Right hindlimb (tissue), 1 donor: ENCODE measurements around the gene PDK1.

Experiments used
- DNase-seq: peaks from one replicate; pipeline ENCODE4 v3.0.0-alpha.2; 2018

The PDK1 gene

DNA sequence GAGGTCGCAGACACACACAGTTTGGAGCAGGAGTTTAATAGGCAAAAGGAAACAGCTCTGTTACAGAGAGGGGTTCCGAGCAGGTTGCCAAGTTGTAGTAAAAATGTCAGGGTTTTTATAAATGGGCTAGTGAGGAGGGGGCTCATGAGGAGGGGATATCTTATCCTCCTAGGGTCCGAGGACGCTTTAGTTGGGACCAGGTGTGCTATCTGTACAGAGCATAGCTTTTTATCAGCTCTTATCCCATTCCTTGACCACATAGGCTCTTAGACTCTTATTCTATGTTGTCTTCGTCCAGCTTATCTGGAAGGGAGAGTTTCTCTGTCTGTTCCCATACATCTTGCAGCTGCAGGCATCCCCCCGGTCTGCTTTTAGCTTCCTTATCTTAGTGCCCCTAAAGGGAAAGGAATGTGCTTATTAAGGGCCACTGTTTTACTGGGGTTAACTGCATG, 44.7 kb downstream of the PDK1 start:
- no peak for DNase-seq

DNA sequence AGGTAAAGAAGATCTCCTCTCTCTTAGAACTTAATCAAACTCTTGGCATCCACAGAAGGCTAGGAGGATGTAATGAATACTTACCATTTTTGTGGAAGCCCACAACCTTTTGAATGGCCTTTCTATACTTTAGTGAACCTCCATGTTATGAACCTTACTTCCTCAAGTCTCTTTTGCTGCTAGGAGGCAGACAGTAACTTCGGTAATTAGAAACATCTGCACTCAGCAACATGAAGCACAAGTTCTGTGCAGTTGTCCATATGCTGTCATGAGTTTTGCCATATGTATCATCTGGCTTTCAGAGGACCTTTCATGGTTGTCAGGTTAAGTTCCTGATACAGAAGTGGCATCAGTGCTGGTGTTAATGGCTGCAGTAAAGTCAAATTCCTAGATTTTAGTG, 50.4 kb downstream of the PDK1 start:
- DNase-seq: no peak

DNA sequence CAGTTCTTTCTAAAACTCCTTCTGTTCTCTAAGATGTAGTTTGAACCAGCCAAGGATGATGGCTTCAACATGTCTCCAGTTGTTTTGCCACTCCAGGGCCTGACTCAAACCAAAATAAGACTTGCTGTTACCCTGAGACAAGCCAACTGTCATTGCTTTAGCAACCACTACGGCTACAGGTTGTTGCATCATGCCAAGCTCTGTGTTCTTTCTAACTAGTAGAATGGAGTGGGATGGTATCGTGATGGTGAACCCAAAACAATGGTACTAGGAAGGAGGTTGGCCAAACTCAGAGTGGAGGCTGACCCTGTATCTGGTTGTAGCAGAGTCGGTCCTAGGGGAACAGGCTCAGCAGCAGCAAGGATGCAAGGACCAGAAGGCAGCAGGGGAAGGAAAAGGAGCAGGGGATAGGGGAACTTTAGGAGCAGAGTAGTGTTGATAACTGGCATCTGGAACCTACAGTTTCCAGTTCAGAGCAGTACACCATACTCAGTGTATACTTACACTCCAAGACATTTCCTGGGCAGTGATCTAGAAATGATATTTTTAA, 51.6 kb downstream of the PDK1 start:
- DNase-seq: no peak

DNA sequence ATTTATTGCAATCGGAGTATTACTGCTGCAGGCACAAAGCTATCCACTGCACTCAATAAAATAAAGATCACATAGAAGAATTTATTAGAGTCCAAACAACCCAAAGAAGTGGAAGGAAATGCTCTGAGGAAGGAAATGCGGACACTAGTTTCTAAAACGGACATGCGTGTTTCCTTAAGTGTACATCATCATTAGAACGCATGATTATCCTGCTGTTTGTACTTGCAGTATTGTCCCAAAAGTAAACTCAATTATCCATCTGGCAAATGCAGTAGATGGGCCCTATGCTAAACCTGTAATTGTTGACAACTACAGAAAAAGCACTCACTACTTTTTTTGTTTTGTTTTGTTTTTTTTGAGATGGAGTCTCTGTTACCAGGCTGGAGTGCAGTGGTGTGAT, 53.6 kb downstream of the PDK1 start:
- no peak for DNase-seq

DNA sequence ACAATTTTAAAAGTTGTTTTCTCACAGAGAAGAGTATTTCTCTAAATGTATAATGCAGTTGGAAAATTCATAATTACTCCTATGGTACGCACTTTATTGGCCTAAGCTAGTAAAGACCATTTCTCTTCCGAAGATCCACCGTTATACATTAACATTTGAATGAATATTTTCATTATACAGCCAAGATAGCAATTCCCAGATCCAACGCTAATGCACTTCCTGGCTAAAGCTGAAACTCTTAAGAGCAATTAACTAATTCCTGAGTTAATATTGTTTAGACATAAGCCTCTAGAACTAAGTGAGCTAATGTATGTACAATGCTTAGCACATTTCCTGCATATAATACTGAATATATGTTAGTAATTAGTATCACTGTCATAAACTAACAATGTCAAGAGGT, 56.2 kb downstream of the PDK1 start:
- no peak for DNase-seq

DNA sequence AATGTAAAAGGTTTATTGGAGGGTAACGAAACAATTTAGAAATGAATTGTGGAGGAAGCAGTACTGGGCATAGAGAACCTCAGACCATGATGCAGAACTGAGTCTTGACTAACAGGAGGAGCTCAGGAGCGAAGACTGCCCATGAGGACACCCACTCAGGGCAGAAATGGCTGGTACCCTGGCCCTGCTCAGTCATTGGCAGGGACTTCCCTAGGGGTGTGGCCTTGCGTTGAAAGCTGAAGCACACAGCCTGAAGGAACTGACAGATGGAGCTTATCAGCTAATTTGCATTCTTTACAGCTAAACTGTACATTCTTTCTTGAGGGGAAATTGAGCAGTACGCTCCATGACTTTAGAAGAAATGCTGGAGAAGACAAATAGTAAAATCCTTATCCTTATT, 57.1 kb downstream of the PDK1 start:
- DNase-seq: no peak

DNA sequence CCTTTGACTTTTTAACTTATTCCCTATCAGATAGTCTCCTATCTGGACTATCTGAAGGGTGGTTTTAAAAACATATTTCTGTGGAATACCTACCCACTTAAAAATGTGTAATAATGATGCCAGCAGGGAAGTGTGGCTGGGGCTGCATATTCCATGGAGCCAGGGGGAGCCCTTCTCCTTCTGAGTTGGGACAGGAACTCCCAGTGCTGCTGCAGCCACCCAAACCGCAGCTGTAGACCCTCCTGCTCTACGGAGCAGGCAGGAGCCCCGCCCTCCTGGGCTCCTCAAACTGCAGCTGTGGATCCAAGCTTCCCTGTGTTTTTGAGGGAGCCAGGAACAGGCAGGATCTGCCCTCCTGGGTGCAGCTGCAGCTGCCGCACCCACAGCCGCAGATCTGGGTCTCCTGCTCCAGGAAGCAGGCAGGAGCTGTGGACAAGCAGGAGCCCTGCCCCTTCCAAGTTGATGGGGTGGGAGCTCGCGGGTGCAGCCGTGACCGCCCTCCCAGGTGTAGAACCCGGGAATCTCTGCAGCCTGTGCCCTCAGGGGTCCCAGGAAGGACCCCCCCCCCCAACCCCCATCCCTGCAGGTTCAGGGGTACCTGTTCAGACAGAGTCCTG, 57.8 kb downstream of the PDK1 start:
- DNase-seq: no peak

DNA sequence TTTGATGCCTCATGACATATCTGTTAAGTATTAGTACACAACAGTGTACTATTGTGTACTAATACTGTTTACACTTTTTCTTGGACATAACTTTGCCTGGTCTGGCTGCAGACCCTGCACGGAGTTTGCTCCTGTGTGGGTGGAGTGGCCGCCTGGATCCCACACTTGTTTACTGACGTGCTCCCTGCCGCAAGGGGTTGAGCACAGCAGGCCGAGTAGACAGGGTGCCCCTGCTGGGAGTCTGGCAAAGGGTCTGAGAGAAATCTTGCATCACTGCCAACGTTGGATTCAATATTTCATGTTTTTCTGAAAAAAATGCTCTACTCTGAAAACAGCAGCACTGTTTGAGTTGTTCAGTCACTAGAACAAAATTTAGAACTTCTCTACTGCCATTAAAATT, 59.0 kb downstream of the PDK1 start:
- DNase-seq: no peak

DNA sequence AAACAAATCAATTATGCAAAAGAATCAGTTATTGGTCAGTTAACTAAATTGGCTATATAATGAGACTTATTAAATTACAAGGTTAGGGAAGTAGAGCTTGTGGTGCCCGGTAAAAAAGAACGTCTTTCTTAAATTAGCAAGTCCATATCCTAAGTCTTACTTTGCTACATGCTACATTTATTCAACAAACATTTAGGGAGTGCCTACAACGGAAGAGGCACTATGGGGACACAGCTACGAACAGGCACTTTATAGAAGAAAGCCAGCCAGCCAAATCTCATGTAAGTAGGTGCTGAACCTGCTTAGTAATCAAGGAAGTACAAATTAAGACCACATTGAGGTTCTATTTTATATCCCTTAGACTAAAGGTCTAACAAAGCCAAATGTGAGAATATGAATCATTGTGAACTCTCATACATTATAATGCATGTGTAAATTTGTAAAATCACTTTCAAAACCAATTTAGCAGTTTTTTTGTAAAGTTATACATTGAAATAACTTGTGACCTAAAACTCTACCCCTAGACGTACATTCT, 59.9 kb downstream of the PDK1 start:
- no peak for DNase-seq

DNA sequence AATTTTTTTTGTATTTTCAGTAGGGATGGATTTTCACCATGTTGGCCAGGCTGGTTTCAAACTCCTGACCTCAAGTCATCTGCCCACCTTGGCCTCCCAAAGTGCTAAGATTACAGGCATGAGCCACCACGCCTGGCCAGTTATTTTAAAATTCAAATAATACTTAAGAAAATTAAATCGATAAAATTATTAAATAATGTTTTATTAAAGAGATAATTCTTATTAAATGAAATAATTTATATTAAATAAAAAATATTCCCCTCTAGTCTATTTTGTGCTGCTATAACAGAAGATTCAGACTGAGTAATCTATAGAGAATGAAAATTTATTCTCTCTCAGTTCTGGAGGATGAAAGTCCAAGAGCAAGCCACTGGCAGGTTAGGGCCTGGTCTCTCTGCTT, 61.2 kb downstream of the PDK1 start:
- no peak for DNase-seq

DNA sequence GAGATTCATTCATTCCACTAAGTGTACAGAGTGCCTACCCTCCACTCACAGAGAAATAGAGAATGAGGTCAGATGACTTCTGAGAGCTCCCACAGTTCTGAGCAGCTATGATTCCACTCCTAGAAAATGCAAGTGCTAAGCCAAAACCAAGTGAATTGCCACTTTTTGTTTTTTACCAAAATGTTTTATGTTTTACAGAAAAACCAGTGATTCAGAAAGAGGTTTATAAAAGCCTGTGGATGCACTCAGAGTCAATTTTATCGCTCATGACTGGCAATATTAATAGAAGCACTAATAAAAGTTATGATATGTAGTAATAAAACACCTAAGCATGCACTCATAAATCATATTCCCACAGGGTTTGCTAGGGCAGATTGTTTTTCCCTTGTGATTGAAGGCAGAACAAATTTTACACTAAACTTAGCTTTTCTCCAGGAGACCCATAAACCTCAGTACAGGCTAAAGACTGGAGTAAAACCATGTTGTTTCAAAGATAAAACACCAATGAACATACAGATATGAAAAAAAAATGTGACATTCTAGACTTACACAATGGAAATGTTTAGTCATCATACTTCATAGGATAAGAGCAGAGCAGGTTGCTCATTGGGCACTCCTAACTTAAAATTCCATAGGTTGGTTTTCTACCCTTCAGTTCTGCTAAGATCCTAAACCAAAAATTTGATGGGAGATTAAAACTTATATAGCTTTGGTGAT, 67.5 kb downstream of the PDK1 start:
- no peak for DNase-seq

DNA sequence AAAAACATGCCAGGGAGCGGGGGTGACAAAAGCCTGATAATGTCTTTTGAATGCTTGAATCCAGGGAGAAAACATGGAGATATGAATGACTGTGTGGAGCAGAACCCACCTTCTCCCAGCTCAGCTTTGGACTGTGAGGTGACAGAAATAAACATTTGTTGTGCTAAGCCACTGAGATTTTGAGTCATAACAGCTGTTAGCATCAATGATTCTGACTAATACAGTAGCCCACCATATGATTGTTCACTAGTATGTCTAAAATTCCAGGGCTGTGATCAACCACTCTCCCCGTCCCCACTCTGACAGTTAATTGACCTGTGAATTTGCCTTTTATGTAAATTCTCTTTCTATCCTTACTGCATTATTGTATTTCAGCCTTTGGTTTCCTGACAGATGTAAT, 69.1 kb downstream of the PDK1 start:
- no peak for DNase-seq

DNA sequence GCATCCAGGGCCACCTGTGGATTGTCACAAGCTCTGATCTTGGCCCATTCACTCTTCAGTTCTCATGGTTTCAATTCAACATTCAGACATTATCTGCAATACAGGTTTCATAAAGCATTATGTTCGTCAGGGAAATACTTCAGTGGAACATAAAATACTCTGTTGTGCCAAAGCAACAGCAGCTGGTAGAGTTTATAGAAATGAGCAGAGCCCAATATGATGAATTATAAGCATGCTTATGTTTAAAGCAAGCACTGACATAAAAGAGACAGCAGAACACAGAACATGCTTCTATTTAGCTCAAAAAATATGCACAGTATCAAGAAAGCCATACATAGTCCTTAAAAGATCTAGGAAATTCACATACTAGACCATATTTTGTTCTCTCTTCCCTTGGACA, 71.3 kb downstream of the PDK1 start:
- no peak for DNase-seq

DNA sequence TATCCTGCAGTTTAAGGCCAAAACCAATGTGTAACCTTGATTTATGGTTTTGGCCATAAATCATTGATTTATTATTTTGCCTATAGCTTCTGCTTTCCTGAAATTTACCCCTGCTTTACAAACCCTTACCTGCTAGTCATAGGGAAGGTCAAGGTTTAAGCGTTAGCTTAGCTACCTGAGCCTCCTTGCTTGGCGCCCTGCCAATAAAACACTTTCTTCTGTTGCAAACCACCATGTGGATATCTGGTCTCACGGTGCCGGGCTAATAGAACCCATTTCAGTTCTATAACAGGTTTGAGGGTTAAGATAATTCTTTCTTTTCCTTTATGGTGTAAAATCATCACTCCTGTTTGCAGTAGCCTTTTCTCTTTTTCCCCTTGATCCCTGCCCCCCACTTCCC, 72.2 kb downstream of the PDK1 start:
- no peak for DNase-seq

DNA sequence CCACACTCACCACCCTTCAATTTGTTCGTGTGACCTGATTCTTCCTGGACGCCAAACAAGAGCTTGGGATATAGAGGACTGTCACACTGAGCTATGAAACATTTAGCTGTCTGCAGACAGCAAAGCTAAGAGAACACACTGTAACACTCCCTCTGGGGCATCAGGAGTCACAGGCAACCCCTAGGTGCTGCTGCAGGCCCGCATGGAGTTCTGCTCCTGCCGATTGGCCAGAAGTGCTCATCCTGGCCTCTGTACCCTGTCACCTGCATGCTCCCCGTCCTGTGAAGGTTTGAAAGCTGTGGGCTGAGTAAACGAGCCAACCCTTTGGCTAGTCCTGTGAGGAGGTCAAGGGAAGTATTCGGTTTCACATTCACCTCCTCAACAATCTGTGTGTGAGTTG, 73.7 kb downstream of the PDK1 start:
- no peak for DNase-seq

DNA sequence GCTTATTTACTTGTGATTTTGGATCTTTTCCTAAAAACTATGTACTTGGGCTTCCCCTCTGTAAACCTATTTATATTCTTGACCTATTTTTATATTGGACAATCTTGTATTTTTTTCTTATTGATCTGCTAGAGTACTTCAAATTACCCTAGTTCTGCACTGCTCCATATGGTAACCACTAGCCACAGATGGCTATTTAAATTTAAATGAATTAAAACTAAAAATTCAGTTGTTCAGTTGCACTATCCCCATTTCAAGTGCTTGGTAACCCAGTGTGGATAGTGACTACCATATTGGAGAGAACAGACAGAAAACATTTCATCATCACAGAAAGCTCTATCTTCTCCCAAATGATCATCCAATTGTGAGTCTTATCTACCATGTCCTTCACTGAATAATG, 74.3 kb downstream of the PDK1 start:
- DNase-seq: no peak

DNA sequence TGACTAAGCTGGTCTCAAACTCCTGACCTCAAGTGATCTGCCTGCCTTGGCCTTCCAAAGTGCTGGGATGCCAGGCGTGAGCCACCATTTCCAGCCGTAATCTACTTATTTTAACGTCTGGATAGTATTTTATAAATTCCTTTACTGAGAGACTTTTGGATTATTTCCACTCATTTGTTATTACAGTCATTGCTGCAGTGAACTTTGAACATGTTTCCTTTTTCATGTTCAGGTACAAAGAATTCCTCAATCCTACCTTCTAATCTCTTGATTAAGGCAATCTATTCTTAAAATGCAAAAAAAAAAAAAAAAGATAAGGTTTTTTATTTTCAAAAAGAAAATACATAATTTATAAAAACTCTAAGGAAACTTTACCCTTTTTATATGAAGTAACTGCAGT, 78.6 kb downstream of the PDK1 start:
- DNase-seq: no peak

DNA sequence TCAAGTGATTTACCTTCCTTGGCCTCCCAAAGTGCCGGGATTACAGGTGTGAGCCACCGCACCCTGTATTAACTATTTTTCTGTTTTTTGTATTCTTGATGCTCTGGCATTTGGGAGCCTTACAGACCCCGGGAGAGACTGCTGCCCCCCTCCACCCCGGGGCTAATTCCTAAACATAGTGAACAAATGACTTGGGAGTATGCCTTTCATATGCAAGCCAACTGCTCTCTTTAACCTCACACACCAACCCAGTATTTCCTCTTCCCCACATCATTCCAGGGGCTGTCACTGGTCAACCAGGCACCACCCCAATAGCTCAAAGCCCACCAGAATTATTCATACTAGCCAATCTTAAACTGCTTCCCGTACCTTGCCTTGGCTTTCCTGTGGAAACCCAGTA, 79.7 kb downstream of the PDK1 start:
- DNase-seq: no peak

DNA sequence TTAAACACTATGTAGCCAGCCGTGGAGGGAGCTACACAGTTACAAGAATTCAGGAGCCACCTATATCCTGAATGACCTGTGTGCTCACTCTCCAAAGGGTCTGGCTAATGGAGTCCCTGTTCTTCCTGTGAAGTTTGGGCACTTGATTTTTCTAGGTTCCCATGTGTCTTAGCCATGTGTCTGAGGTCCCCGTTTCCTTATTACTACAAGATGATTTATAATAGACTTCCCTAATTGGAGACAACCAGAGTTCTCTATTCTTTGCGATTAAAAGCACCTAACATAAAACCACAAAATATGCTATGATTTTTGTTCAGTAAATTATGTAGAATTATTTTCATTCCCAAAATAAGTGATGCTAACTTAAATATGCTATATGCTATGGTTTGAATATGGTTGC, 83.4 kb downstream of the PDK1 start:
- DNase-seq: no peak

DNA sequence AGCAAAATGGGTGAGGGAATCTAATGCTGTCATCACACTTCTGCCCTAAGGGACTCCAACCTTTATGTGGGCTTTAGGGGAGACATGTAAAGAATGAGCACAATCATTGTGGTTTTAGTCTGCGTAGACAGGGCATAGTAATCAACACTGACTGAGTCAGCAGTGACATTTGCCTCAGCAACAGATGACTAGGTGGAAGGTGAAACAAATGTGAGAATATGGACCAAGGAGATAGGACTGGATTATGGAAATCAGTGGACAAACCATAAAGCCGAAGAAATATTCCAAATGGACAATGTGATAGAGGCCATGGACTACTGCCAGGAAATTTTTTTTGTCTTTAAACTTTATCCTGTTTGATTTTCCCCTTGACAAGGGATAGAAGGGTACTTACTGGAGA, 83.9 kb downstream of the PDK1 start:
- DNase-seq: no peak

DNA sequence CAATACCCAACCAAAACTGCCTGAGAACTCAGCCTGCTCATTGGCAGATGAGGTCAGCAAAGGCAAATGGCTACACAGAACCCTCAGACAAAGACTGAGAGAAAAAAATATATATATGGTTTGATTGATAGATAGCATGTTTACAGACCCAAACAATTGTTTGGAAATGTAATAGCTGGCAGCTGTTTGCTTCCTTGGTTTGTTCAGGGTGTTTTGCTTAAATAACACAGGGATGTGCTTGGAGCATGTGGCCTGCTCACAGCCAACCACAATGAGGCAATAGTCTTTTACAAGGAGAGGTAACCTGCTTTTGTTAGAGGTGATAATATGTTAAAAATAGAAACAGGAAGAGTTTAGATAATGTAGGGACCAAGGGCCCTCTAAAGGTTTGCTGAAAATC, 84.5 kb downstream of the PDK1 start:
- no peak for DNase-seq

DNA sequence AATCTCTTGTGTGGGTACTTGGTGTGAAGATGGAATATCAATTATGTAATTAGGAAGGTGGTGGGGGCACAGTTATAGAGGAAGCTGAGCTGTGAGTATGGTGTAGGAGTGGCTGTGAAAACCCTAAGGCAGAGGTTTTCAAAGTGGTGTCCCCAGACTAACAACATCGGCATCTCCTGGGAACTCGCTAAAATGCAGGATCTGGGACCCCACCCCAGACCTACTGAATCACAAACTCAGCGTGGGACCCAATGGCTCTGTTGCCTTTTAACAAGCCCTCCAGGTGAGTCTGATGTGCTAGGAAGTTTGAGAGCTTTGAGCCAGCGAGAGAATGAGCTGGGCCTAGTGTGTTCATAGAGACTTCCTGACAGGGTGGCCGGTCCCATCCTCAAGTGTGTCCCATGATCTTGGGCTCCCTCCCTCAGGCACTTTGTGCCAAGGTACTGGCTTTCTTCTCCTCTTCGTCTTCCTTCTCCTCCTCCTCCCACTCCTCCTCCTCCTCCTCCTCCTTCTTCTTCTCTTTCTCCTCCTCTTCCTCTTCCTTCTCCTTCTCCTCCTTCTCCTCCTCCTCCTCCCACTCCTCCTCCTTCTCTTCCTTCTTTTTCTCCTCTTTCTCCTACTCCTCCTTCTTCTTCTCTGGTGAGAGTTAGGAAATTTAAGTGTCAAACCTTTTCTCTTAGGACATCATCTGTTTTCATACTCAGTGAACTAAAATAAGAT, 86.6 kb downstream of the PDK1 start:
- no peak for DNase-seq

DNA sequence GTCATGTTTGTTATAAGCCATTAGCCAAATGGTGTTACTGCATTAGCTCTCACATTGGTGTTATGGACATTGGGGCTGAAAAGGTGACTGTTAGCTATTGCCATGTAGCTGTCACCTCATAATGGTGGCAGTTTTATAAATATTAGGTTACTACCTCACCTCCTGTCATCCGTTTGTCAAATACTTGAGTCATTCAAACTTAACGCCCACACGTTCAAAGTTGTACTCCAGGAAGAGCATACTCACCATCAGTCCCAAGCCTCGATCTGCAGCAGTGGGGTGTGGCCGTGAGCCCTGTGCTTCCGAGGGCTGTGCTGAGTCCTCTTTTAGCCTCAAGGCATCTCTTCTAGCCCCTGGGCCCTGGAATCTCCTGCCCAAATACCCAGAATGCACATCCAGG, 87.3 kb downstream of the PDK1 start:
- no peak for DNase-seq

DNA sequence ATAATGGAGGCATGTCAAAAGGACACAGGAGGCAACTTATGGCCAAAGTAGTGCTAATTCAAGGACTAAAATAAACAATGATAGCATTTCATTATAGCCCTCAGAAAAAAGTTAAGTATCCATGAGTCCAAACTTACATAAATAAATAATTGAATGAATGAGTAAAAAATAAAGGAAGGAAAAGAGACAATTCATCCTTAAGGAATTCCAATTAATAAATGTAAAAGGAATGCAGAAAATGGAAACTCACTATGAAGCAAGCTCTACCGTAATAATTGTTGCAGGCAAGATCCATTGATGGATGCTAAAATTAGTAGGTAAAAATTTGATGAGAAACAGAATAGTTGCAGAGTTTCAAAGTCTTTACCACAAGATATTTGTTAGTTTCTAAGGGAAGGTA, 91.5 kb downstream of the PDK1 start:
- DNase-seq: no peak
